WERI-Rb-1 (cell line): ENCODE measurements around the gene KIAA1549.

Experiments
- DNase-seq: peaks from one replicate; pipeline ENCODE4 v3.0.0-alpha.2; 2020
- H3K27ac ChIP-seq: fragments of 250-450 bp; sonication (Bioruptor Pico); 2 replicates; pipeline ENCODE4 v1.5.1; 2020; ENCODE audit warnings: mild to moderate bottlenecking, moderate library complexity
- H3K27me3 ChIP-seq: fragments of 250-450 bp; sonication (Bioruptor Pico); 2 replicates; pipeline ENCODE4 v1.5.1; 2021; ENCODE audit warnings: mild to moderate bottlenecking, low read depth, moderate library complexity; ENCODE audit not compliant: insufficient read depth, severe bottlenecking
- H3K36me3 ChIP-seq: fragments of 250-450 bp; sonication (Bioruptor Pico); 2 replicates; pipeline ENCODE4 v1.5.1; 2020; ENCODE audit warnings: mild to moderate bottlenecking, moderate library complexity
- H3K4me3 ChIP-seq: 2 replicates; pipeline ENCODE4 v1.5.1; 2011; ENCODE audit warnings: low read depth, mild to moderate bottlenecking, control low read depth, low read length
- H3K9me3 ChIP-seq: fragments of 250-450 bp; sonication (Bioruptor Pico); 2 replicates; pipeline ENCODE4 v1.5.1; 2021; ENCODE audit warnings: mild to moderate bottlenecking, moderate library complexity; ENCODE audit not compliant: severe bottlenecking
- CTCF ChIP-seq: IDR thresholded peaks from 2 replicates; pipeline ENCODE4 v1.5.1; 2011; ENCODE audit warnings: low read depth, mild to moderate bottlenecking, control low read depth, inconsistent platforms, low read length

KIAA1549 gene

GRCh38 chr7:138911007-138911406, 70.2 kb downstream of the KIAA1549 start:
- Histone ChIP-seq H3K27ac (no peak overlapping the region), H3K4me3 (no peak overlapping the region), H3K36me3 (peaks cover 9% of the 10 kb centered on the region), H3K27me3 (no peaks in the 10 kb centered on the region), H3K9me3 (no peaks in the 10 kb centered on the region)
- no peak for TF ChIP-seq CTCF
- DNase-seq: no peak

GRCh38 chr7:138907850-138908249, 73.3 kb downstream of the KIAA1549 start:
- TF ChIP-seq CTCF: no peak; the same call in 1 of the 2 replicates
- peaks cover 9% of the 10 kb centered on the region for H3K36me3 ChIP-seq

GRCh38 chr7:138907201-138907847, 73.9 kb downstream of the KIAA1549 start:
- H3K9me3 ChIP-seq: no peaks in the 10 kb centered on the region
- peaks cover 9% of the 10 kb centered on the region for H3K36me3 ChIP-seq
- no peak overlapping the region for H3K4me3 ChIP-seq
- no peak overlapping the region for H3K27ac ChIP-seq
- no peaks in the 10 kb centered on the region for H3K27me3 ChIP-seq
- DNase-seq: no peak
- TF ChIP-seq CTCF: no peak

More at GRCh38 chr7:138907850-138908249, 73.3 kb downstream of the KIAA1549 start:
- H3K27ac ChIP-seq: no peak overlapping the region
- H3K4me3 ChIP-seq: no peak overlapping the region
- DNase-seq: no peak
- H3K9me3 ChIP-seq: no peaks in the 10 kb centered on the region
- H3K27me3 ChIP-seq: no peaks in the 10 kb centered on the region

- H3K27ac ChIP-seq: no peak overlapping the region
- H3K9me3 ChIP-seq: no peaks in the 10 kb centered on the region
- no peaks in the 10 kb centered on the region for H3K27me3 ChIP-seq
- no peak for DNase-seq
- no peak for TF ChIP-seq CTCF
- H3K4me3 ChIP-seq: no peak overlapping the region
- peaks cover 13% of the 10 kb centered on the region for H3K36me3 ChIP-seq
These were observed 77.2 kb downstream of the KIAA1549 start for GRCh38 chr7:138903859-138904435.

GRCh38 chr7:138903186-138903820, 77.9 kb downstream of the KIAA1549 start:
- Histone ChIP-seq H3K27ac (no peak overlapping the region), H3K4me3 (no peak overlapping the region), H3K36me3 (peaks cover 9% of the 10 kb centered on the region), H3K27me3 (no peaks in the 10 kb centered on the region), H3K9me3 (no peaks in the 10 kb centered on the region)
- no peak for TF ChIP-seq CTCF
- DNase-seq: no peak
